Activated CD8-positive, alpha-beta memory T cell treated with anti-CD3 and anti-CD28 coated beads, Interleukin-2, amount 50 U/mL, for 4 hours (primary cell): ENCODE data around the gene ANKZF1.

Experiments
- DNase-seq: peaks from one replicate; pipeline ENCODE4 v3.0.0-alpha.2; 2020

Gene ANKZF1

DNA sequence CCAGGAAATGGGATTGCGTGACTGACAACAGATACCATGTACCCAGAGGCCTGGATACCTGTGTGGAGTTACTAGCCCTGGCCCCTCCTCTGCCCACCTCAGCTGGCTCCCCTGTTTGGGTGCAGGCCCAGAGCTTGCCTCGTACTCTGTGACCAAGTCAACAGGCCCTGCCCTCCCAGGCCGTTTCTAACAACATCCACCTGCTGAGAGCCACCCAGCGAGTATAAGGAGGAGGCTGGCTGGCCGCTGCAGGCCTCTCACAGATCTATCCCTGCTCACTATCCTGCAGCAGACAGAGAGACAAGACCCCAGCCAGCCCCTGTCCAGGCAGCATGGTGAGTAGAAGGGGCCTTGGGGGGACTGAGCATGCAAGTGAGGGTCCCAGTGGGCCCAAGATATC lies 36.6 kb downstream of the ANKZF1 start:
- DNase-seq: no peak

DNA sequence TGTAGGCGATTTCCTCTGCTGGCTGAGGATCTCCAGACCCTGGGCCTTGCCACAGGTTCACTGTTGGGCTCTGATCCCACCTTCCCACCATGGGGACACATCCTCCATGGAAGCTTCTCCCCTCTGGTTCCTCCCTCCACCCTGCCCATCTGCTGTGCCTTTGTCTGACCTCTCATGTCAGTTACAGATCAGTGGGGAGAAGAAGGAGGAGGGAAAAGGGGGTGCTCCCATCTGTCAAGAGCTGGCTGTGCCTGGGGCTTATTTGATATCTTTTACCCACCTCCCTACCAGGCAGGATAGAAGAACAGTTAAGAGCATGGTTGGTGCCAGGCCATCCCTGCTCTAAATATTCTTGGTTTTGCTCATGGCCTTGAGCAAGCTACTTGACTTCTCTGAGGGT lies 37.3 kb downstream of the ANKZF1 start:
- DNase-seq: no peak

DNA sequence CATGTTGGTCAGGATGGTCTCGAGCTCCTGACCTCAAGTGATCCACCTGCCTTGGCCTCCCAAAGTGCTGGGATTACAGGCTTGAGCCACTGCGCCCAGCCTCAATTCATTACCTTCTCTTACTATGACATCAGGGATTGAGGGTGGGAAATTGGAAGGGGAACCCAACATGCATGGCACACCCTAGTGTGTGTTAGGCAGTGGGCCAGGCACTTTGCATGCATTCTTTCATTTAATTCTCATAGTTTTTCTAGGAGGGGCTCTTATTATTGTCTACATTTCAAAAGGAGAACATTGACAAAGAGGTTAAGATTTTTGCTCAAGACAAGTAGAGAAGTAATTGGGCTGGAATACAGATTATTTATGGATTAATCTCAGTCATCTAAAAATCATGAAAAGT lies 38.7 kb downstream of the ANKZF1 start:
- DNase-seq: no peak

DNA sequence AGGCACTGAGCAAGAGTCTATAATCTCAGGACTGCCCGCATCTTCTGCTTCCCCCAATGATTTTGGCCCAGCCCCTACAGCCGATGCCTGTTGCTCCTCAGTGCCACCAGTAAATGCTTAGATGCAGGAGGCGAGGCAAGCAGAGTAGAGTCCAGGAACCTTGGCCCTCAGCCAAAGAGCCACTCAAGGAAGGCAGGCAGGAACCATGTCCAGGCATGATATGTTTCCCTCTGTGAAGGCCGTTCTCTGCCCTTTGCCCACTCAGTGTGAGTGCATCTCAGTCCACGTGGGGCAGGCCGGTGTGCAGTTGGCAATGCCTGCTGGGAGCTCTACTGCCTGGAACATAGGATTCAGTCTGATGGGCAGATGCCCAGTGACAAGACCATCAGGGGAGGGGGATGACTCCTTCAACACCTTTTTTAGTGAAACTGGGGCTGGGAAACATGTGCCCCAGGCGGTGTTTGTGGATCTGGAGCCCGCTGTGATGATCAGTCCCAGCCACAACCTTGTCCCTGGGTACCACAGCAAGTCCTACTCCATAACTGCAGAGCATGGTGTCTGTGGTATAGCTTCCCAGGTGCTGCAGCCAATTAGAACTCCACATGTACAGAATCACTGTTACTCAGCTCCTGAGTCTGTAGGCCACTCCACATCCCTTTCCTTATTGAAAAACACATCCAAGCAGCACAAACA lies 39.9 kb downstream of the ANKZF1 start:
- no peak for DNase-seq

DNA sequence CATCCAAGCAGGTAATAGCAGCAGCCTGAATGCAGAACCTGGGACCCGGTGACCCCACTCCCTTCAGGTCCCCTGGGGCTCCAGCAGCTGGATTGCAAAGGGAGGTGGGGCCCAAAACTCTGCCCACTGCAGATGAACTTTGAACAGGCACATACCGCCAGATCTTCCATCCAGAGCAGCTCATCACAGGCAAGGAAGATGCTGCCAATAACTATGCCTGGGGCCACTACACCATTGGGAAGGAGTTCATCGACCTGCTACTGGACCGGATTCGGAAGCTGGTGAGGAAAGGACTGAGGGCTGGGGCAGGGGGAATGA lies 40.4 kb downstream of the ANKZF1 start:
- DNase-seq: no peak

DNA sequence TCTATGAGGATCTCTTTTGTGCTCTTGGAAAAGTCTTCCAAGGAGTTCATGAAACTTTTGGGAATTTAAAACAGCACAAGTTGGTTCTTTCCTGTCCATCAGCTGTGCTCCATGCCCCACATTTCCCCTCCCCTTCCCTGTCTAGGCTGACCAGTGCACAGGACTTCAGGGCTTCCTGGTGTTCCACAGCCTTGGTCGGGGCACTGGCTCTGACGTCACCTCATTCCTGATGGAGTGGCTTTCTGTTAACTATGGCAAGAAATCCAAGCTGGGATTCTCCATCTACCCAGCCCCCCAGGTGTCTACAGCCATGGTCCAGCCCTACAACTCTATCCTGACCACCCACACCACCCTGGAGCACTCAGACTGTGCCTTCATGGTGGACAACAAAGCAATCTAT lies 41.4 kb downstream of the ANKZF1 start:
- DNase-seq: no peak

DNA sequence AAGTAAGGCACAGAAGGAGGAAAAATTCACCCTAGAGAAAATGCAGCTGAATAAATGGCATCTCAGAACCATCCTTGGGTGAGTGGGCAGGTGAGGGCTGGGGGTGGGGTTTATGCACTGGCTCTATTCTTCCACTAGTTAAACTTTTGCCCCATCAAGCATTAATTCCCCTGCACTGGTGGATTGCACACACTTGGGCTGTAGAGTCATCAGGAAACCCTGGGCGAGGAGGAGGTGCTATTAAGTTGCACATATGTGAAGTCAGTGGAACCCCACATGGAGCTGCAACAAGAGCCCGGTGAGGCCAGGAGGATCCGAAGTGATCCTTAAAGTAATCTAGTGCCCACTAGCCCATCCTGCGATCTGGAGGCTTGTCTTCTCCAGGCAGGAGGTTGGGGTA lies 42.8 kb downstream of the ANKZF1 start:
- no peak for DNase-seq

DNA sequence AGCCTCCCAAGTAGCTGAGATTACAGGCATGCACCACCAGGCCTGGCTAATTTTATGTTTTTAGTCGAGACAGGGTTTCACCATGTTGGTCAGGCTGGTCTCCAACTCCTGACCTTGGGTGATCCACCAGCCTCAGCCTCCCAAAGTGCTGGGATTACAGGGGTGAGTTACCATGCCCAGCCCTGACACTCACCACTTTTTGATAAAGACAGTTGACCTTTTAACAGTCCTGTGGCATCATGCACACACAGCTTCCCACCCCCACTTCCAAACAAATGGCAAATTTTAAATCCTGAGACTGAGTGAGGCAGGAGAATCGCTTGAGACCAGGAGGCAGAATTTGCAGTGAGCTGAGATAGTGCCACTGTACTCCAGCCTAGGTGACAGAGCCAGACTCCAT lies 43.4 kb downstream of the ANKZF1 start:
- DNase-seq: no peak

DNA sequence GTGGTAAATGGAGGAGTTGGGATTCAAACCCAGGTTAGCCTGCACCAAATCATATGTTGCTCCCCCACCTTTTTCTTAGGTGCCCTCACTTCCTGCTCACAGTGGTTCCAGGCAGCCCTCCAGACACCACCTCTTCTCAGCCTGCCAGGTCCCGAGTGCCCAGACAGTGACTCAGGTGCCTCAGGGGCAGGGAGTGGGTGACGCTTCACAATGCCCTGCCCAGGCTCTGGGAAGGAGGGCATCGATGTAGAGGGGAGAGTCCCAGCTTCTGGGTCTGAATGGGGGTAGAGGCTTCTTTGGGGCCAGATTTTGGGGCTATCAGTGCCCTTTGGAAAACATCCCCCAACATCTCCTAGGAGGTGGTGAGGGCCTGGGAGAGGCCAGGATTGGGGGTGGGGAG lies 44.3 kb downstream of the ANKZF1 start:
- DNase-seq: no peak

DNA sequence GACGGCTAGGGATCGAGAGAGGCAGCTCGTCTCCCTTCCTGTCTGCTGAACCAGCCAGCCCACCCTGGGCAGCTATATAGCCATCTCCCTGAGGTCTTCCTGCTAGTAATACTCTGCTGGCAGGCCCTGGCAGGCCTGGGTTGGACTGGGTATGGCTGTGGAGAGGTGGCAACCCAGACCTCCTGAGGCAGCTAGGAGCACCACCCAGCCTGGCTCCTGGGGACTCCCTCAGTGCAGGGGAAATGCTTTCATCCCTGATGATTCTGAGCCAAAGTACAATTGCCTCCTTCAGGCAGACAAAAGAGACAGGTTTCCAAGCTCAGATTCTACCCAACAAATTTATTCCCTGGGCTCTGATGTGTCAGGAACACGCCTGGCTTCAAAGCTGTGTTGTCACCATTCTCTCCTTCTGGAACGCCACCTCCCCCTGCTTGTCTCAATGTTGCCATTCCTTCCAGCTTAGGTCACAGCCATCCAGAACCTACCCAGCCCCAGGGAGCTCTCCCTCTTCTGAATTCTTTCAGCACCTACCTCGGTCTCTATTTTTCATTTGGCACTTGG lies 44.8 kb downstream of the ANKZF1 start:
- DNase-seq: no peak

DNA sequence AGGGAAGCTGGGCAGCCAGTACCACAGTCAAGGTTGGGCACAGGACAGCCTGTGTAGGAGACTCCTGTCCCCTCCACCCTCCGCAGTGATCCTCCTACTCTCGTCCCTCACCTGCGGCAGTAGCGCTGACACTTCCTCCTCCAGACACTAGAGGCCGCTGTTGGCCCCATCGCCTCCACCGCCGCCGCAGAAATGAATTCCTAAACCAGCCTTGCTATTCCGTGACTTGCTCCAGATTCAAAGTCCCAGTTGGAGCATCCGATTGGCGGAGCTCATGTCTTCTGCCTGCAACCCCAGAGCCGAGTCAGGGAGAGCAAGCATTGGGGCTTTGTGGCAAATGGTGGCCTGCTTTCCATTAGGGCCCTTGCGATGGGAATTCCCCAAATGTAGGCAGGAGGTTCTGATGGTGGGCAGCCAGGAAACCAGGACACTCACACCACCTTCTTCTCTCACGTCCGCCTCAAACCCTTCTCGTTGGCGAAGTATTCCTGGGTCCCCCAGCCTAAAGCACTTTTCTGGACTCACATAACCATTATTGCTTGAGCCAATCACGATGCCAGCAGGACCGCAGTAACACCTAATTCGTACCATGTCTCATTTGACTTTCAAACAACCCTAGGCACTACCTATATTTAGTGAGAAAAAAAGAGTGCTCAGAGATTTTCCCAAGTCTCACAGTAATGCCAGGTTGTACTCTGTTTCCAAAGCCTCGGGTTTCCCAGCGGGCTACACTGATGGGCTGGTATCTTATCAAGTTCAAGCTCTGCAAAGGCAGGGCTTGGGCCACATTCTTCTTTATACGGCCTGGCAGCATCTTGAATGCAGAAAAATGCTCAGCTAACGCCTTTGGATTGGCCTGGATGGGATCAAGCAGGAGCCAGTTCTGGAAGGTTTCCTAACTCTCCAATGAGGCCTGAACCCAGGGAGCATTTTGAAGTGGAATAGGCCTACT lies 48.4 kb downstream of the ANKZF1 start:
- DNase-seq: peak; percentile 71

DNA sequence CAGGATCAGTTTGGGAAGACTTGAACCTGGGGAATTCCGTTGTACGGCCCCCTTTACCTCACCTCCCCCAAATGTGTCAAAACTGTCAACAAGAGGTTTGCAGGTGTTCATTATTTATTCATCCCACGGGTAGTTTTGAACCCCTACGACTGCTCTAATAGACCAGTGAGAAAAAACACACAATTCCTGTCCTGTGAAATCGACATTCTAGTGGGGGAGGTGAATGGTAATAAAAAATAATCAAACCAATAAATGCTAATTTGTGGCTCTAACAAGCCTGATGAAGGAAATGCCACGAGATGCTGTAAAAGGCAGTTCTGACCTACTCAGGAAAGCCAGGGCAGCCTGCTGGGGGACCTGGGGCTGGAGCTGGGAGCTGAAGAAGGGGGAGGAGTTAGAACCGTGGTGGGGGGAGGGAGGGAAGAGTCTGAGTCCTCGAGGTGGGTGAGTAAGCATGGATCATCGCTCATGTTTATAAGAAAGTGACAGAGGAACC lies 49.1 kb downstream of the ANKZF1 start:
- DNase-seq: no peak

DNA sequence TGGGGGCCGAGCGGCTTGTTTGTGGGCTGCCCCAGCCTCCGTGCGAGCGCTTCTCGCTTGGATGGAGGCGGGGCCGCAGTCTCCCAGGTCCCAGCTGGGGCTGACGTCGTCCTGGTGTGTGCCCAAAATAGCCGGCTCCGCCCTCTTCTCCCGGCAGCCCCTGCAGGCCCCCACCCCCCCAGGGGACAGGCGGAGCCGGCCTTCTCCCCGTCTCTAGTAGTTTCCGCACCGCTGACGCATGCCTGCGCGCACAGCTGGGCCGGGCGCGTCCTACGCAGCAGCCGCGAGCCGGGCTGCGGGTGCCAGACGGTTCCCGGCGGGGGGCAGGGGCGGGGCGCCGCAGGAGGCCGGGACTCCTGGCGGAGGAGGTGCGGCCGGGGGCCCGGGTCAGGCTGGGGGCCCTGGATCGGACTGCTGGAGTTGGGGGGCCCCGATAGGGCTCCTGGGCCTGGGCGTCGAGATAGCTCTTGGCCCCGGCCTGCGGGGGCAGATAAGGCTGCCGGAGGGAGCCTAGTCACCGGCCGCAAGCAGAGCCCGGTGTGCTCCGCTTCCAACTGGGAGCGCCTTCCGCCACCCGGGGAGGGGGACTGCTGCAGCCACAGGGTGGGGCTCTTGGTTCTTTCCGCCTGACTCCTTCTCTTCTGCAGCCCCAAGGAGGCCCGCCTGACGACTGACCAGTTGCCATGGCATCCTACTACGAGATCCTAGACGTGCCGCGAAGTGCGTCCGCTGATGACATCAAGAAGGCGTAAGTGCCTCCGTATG lies 49.7 kb downstream of the ANKZF1 start, which contains the start of gene DNAJB2:
DNAJB2 (plus strand) TSS at position 216 of the 765 bp plus-strand sequence; CDS start at position 684, 468 bp downstream.
- DNase-seq: peak; percentile 99

DNA sequence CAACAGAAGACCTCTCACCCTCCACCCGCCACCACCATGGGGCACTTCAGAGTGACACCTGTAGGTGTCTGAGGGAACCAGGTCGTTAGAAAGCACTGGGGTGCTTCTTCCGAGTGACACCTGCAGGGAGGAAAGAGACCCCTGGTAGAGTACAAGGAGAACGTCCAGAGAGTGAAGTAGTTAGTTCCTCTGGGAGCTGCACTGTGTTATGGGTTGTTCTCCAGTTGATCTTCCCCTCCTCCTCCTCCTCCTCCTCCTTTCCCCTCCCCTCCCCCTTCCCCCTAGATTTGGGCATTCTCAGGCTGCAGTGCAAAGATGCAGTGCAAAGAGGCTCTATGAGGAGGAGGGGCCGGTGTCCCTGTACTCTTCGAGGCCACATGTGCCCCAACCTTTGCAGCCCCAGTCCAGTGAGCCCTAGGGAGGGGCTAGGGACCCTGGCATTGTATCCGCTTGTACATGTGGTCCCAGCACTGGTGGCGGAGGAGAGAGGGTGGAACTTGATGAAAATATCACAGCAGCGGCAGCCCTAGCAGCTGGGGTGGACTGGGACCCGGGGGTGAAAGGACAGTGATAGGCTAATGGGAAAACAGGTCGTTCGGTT lies 50.4 kb downstream of the ANKZF1 start:
- no peak for DNase-seq

DNA sequence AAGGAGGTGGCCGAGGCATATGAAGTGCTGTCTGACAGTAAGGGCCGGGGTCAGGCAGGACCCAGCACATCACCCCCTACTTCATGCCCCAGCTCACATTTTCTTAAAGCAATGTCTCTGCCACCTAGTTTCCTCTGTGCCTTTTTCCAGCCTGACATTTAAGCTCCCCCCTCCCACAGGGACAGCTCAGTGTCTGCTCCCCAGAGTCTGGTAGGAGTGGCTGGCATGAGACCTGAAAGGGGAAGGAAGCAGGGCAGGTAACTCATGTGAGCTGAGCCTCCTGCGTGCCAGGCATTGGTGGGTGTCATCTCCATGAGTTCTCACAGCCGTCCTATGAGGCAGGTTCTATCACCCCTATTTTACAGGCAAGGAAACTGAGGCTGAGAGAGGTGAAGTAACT lies 51.0 kb downstream of the ANKZF1 start:
- no peak for DNase-seq

DNA sequence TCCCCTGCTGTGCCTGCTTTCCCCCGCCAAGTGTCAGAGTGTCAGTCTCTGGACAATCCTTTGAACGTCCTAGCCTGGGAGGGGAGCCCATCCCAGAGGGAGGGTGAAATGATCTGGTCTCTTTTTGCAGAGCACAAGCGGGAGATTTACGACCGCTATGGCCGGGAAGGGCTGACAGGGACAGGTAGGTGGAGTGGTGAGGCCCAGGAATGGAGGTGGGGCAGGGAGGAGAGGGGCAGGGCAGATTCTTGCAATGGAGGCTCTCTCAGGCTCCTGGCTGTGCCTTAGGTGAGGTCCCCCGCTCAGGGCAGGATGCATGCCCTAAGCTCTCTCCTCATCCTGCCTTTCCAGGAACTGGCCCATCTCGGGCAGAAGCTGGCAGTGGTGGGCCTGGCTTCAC lies 52.0 kb downstream of the ANKZF1 start:
- no peak for DNase-seq

DNA sequence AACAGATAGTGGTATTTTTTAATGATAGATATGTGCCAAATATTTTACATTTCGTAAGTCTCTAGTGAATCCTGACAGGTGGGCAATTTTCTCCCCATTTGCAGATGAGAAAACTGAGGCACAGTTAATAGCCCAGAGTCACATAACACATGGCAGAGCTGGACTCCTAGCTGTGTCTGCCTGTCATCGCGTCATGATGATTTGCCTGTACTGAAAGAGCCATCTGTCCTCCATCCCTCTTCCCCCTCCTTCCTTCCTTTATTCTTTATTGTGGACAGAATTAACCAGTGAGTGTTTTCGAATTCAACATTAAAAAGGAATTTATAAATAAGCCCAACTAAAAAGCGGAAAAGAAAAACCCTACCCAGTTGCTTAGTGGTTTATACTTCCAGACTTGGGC lies 52.8 kb downstream of the ANKZF1 start:
- DNase-seq: no peak

DNA sequence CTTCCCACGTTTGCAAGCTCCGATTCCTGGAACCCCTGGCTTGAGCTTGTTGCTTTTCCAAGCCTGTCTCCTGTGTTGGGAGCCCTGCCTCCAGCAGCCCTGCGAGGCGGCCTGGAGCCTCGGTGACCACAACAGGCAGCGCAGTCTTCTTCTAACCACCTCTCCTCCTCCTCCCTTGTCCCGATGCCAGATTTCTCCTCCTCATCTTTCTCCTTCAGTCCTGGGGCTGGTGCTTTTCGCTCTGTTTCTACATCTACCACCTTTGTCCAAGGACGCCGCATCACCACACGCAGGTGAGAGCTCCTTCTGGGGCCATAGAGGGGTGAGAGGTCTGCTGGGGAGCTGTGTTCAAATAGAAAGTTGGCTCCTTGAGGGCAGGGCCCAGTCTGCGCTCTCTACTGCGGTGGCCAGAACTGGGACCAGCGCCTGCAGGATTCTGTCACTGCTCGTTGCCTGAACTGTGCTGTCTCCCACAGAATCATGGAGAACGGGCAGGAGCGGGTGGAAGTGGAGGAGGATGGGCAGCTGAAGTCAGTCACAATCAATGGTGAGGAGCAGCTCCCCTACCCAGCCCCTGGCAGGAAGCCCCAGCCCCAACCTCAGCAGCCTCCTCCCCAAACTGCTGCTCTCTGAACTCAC lies 53.5 kb downstream of the ANKZF1 start:
- no peak for DNase-seq

DNA sequence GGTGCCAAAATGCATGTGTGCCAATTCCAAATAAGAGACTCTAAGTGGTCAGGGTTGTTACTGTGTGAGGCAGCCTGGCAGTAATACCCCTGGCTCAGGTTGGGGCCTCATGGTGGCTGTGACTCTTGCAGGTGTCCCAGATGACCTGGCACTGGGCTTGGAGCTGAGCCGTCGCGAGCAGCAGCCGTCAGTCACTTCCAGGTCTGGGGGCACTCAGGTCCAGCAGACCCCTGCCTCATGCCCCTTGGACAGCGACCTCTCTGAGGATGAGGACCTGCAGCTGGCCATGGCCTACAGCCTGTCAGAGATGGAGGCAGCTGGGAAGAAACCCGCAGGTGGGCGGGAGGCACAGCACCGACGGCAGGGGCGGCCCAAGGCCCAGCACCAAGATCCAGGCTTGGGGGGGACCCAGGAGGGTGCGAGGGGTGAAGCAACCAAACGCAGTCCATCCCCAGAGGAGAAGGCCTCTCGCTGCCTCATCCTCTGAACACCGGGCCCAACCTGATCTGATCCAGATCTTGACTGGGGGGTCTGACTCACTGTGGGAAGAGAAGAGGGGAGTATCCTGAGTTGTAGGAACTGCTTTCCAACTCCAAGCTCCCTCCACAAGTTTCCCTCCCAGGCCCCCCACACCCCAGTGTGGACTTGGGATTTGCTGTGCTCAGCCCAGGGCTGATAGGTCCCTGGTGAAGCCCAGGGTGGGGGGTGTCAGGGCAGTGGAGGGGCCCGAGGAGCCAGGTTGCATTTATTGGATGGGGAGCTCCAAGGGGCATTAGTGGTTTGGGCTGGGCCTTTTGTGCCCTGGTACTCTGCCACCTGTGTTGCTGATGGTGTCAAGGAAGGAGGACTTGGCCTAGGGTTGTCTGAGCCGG lies 55.1 kb downstream of the ANKZF1 start:
- no peak for DNase-seq

DNA sequence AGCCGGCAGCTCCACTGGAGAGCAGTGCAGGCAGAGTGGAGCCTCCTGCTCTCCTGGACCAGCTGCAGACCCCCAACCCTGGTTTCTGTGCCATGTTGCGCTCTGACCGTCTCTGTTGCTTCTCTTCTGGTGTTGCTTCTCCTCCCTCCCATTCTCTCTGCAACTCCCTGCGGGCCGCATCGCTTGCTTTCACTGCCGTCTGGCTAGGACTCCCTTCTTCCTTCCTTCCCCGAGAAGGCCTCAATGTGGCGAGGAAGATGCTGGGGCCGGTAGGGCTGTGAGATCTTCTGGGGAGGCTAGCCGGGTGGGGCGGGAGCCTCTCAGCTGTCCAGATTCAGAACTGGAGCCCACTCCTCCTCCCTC lies 55.7 kb downstream of the ANKZF1 start:
- DNase-seq: no peak

DNA sequence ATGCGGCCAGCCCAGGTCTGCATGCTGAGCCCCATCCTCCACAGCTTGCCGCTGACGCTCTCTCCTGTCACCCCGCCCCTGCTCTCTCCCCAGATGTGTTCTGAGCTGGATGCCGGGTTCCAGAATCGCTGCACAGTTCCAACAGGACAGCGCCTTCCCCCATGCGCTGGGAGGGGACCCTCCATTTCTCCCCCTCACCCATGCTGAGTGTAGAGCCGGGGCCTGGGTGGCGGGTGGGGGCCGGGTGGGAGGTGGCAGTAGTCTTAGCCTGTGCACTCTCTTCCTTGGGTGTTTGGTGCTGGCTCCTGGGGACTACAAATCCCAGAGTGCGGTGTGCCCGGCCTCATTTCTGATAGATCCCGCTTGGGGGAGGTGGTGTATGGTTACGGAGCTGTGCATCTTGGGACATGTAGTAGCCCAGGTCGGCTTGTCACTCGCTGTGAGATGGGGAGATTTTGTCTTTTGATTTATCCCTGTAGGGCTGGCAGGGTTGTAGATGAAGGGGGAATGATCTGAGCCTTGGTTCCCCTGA lies 56.4 kb downstream of the ANKZF1 start:
- DNase-seq: no peak
